CD4-positive, alpha-beta T cell (primary cell): ENCODE results near the gene PITPNB. TPM values are rescaled to one million over a fixed set of nuclear protein-coding genes. Genes with fewer than 3 reads are reported as not detected.

Source experiments
- ATAC-seq: fragments of 200-7000 bp; cut with Tn5 transposase; one replicate; pipeline ENCODE4 v1.10.0; 2022; ENCODE audit warnings: mild to moderate bottlenecking; ENCODE audit not compliant: poor library complexity
- CTCF ChIA-PET: fragments of 350-600 bp; sonication (Branson Sonifier 250); formaldehyde crosslinking; loops from one replicate; lab custom pipeline; 2021; ENCODE audit warnings: antibody characterized with exemption, inconsistent platforms; lab: Charles Lee
- POLR2A ChIA-PET: fragments of 350-600 bp; sonication (Branson Sonifier 250); formaldehyde crosslinking; loops from one replicate; lab custom pipeline; 2021; ENCODE audit warnings: antibody characterized with exemption, inconsistent platforms; lab: Charles Lee
- DNase-seq, 14 experiments: peaks; one replicate each; pipeline ENCODE4 v3.0.0-alpha.2; 2013 to 2020; ENCODE audit warnings: mixed read lengths in 2 of 14
- H3K27ac ChIP-seq, 2 donors: one replicate each; pipeline versions ENCODE4 v1.5.1 to v1.7.0; 2013; ENCODE audit warnings: low read length in 2 of 2, low read depth in 1 of 2, mild to moderate bottlenecking in 1 of 2
- H3K27me3 ChIP-seq, 2 experiments: 1 replicate in 1 of 2; 2 replicates in 1 of 2; pipeline versions ENCODE4 v1.6.1 to v1.7.0; 2013; ENCODE audit warnings: low read length in 2 of 2, control low read depth in 1 of 2, mild to moderate bottlenecking in 1 of 2, moderate library complexity in 1 of 2; ENCODE audit not compliant: insufficient read depth in 2 of 2, control insufficient read depth in 1 of 2
- H3K36me3 ChIP-seq: one replicate; pipeline ENCODE4 v1.6.1; 2013; ENCODE audit warnings: low read length, control low read depth; ENCODE audit not compliant: insufficient read depth
- H3K4me1 ChIP-seq: one replicate; pipeline ENCODE4 v1.6.1; 2013; ENCODE audit warnings: low read length, control low read depth; ENCODE audit not compliant: insufficient read depth
- H3K4me3 ChIP-seq: one replicate; pipeline ENCODE4 v1.5.1; 2013; ENCODE audit warnings: mild to moderate bottlenecking, low read length, moderate library complexity
- H3K9me3 ChIP-seq, 2 experiments: 1 replicate in 1 of 2; 2 replicates in 1 of 2; pipeline versions ENCODE4 v1.6.1 to v1.7.0; 2013; ENCODE audit warnings: low read length in 2 of 2, mild to moderate bottlenecking in 2 of 2, control low read depth in 1 of 2, moderate library complexity in 1 of 2; ENCODE audit not compliant: control insufficient read depth in 1 of 2, insufficient read depth in 1 of 2
- H3K27ac Mint-ChIP-seq: one replicate; pipeline ENCODE4 v1.8.0; 2020; ENCODE audit warnings: mixed read lengths
- H3K27me3 Mint-ChIP-seq: one replicate; pipeline ENCODE4 v1.8.0; 2021; ENCODE audit warnings: mixed read lengths
- H3K36me3 Mint-ChIP-seq: one replicate; pipeline ENCODE4 v1.8.0; 2021; ENCODE audit warnings: low read depth, mixed read lengths
- H3K4me1 Mint-ChIP-seq: one replicate; pipeline ENCODE4 v1.8.0; 2021; ENCODE audit warnings: low read depth, mixed read lengths
- H3K4me3 Mint-ChIP-seq: one replicate; pipeline ENCODE4 v1.8.0; 2020; ENCODE audit warnings: mild to moderate bottlenecking, mixed read lengths
- H3K9me3 Mint-ChIP-seq: one replicate; pipeline ENCODE4 v1.8.0; 2020; ENCODE audit warnings: mixed read lengths
- intact Hi-C, 2 experiments: fragments of 100-400 bp; cut with DNase I in 1 of 2; cut with micrococcal nuclease in 1 of 2; formaldehyde crosslinking; loops; one replicate each; pipeline versions ENCODE4 v1.15.1 to v1.9.0; 2023 to 2025; cut with DNase I, micrococcal nuclease
- total RNA-seq, 174 experiments: library from RNA in 2 of 174; stranded (reverse) in 2 of 174; gene quantifications; one replicate each; pipeline ENCODE4 v1.2.3 and lab custom pipeline; 2021 to 2026
- TF ChIP-seq, protein P1 (sequence below): fragments of 200-600 bp; IDR thresholded peaks from one replicate; pipeline ENCODE4 v1.8.0; 2022; ENCODE audit warnings: antibody characterized with exemption, mild to moderate bottlenecking

Gene PITPNB
- total RNA-seq, 2 experiments from 2014 or later = 37.6 to 38.7 TPM

DNA sequence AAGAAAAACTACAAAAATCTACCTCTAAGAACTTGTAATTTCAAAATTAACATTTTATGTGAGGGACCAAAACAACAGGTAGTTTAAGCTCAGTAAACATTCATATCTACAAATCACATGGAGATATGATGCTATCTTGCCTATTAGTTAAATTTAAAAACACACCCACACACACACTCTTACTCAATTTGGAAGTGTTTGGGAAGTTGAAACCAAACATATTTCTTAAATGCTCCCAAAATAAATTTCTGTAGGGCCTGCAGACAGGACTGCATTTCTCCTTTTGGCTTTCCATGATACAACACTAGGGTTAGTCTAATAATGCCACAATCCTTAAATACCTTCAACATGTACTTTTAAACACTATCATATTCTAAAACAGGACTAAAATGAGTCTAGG is 7.0 kb downstream of the PITPNB start:
- Histone ChIP-seq H3K36me3 (peaks cover 34% of the 10 kb centered on the region), H3K27ac (no peak overlapping the region), H3K9me3 (no peaks in the 10 kb centered on the region), H3K27me3 (no peaks in the 10 kb centered on the region), H3K4me3 (no peak overlapping the region), H3K4me1 (peaks cover 3% of the 10 kb centered on the region)
- H3K4me3 Mint-ChIP-seq = no peak overlapping the region
- TF ChIP-seq, protein P1, sequence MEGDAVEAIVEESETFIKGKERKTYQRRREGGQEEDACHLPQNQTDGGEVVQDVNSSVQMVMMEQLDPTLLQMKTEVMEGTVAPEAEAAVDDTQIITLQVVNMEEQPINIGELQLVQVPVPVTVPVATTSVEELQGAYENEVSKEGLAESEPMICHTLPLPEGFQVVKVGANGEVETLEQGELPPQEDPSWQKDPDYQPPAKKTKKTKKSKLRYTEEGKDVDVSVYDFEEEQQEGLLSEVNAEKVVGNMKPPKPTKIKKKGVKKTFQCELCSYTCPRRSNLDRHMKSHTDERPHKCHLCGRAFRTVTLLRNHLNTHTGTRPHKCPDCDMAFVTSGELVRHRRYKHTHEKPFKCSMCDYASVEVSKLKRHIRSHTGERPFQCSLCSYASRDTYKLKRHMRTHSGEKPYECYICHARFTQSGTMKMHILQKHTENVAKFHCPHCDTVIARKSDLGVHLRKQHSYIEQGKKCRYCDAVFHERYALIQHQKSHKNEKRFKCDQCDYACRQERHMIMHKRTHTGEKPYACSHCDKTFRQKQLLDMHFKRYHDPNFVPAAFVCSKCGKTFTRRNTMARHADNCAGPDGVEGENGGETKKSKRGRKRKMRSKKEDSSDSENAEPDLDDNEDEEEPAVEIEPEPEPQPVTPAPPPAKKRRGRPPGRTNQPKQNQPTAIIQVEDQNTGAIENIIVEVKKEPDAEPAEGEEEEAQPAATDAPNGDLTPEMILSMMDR = no peak
- peaks cover 74% of the 10 kb centered on the region for H3K4me1 Mint-ChIP-seq
- ATAC-seq = no peak
- no peaks in the 10 kb centered on the region for H3K27me3 Mint-ChIP-seq
- no peak for DNase-seq
- ChIA-PET CTCF (interaction anchor here (0.9 to 1.5 kb wide), 2 partner anchors 26 to 31 kb away, joined by 3 read pairs; no protein-coding TSS in a partner anchor), POLR2A (no interaction called here)
- H3K36me3 Mint-ChIP-seq = peaks cover 72% of the 10 kb centered on the region
- H3K27ac Mint-ChIP-seq = no peak overlapping the region
- H3K9me3 Mint-ChIP-seq = no peaks in the 10 kb centered on the region
- intact Hi-C loops = loop anchor here in 1 of 2 experiments (10.0 kb wide), 2 partner anchors 863 to 1487 kb away; partner anchors contain the start of genes ASPHD2 and CCDC117

DNA sequence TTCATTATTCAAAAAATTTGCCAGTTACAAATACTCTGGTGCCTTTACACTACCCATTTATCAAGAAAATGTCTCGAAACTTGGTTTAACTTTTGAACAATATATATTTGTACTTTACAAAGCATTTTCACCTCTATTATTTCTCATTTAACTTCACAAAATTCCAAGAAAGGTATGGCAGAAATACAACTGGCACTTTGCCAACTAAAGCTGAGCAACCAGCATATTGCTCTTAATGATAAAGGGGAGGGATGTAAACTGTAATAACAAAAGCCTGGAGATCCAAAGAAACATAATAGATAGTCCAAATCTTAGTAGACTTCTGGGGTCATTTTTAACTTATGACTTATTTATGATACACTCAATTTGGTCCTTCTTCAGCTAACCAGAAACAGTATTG is 7.7 kb downstream of the PITPNB start:
- Histone ChIP-seq H3K4me1 (peaks cover 3% of the 10 kb centered on the region), H3K27me3 (no peaks in the 10 kb centered on the region), H3K27ac (no peak overlapping the region), H3K9me3 (no peaks in the 10 kb centered on the region), H3K4me3 (no peak overlapping the region), H3K36me3 (peaks cover 40% of the 10 kb centered on the region)
- ATAC-seq = no peak
- intact Hi-C loops = loop anchor here in 1 of 2 experiments (10.0 kb wide), 2 partner anchors 863 to 1487 kb away; partner anchors contain the start of genes ASPHD2 and CCDC117
- POLR2A ChIA-PET = no interaction called here
- CTCF ChIA-PET = interaction anchor here (0.9 to 1.6 kb wide), 3 partner anchors 9 to 31 kb away, joined by 3 to 4 read pairs (median 3); no protein-coding TSS in a partner anchor
- H3K27me3 Mint-ChIP-seq = no peaks in the 10 kb centered on the region
- no peak overlapping the region for H3K27ac Mint-ChIP-seq
- peaks cover 76% of the 10 kb centered on the region for H3K4me1 Mint-ChIP-seq
- no peak for DNase-seq
- TF ChIP-seq, protein P1 = no peak
- no peaks in the 10 kb centered on the region for H3K9me3 Mint-ChIP-seq
- no peak overlapping the region for H3K4me3 Mint-ChIP-seq
- peaks cover 79% of the 10 kb centered on the region for H3K36me3 Mint-ChIP-seq

GRCh38 chr22:27906241-27906640 is 12.8 kb downstream of the PITPNB start:
- no peak overlapping the region for H3K27ac ChIP-seq
- H3K4me1 Mint-ChIP-seq = peaks cover 71% of the 10 kb centered on the region
- no peak overlapping the region for H3K4me3 ChIP-seq
- POLR2A ChIA-PET = no interaction called here
- no peak overlapping the region for H3K27ac Mint-ChIP-seq
- H3K27me3 Mint-ChIP-seq = no peaks in the 10 kb centered on the region
- peaks cover 56% of the 10 kb centered on the region for H3K36me3 ChIP-seq
- CTCF ChIA-PET = no interaction called here
- TF ChIP-seq, protein P1 = no peak
- intact Hi-C loops = no loop called here
- H3K4me1 ChIP-seq = no peaks in the 10 kb centered on the region
- no peaks in the 10 kb centered on the region for H3K9me3 Mint-ChIP-seq
- H3K9me3 ChIP-seq = no peaks in the 10 kb centered on the region
- DNase-seq = no peak
- H3K27me3 ChIP-seq = no peaks in the 10 kb centered on the region
- peaks cover 93% of the 10 kb centered on the region for H3K36me3 Mint-ChIP-seq
- no peak overlapping the region for H3K4me3 Mint-ChIP-seq
- ATAC-seq = no peak
